Activated T-helper 1 cell treated with anti-CD3 and anti-CD28 coated beads, Interleukin-2, amount 50 U/mL, for 16 hours (primary cell): ENCODE measurements around the gene MYBPC1.

Experiments
- DNase-seq, 2 donors: peaks; one replicate each; pipeline ENCODE4 v3.0.0-alpha.2; 2020; ENCODE audit warnings: low read depth in 1 of 2, low spot score in 1 of 2

MYBPC1 gene

DNA sequence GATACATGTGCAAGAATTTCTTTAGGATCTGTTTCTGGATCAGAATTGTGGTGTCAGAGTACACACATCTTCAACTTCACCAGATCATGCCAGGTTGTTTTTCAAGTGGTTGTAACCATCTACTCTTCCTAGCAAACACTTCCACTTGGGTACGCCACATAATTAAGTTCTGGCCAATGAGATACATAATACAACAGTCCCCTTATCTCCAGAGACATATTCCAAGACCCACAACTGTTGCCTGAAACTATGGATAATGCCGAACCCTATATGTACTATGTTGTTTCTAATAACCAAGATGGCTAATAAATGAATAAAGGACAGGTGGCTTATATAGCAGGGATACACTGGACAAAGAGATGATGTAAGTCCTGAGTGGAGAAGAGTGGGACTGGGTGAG lies 100.2 kb downstream of the MYBPC1 start:
- no peak for DNase-seq

GRCh38 chr12:101695706-101696105 lies 100.9 kb downstream of the MYBPC1 start:
- DNase-seq = no peak

DNA sequence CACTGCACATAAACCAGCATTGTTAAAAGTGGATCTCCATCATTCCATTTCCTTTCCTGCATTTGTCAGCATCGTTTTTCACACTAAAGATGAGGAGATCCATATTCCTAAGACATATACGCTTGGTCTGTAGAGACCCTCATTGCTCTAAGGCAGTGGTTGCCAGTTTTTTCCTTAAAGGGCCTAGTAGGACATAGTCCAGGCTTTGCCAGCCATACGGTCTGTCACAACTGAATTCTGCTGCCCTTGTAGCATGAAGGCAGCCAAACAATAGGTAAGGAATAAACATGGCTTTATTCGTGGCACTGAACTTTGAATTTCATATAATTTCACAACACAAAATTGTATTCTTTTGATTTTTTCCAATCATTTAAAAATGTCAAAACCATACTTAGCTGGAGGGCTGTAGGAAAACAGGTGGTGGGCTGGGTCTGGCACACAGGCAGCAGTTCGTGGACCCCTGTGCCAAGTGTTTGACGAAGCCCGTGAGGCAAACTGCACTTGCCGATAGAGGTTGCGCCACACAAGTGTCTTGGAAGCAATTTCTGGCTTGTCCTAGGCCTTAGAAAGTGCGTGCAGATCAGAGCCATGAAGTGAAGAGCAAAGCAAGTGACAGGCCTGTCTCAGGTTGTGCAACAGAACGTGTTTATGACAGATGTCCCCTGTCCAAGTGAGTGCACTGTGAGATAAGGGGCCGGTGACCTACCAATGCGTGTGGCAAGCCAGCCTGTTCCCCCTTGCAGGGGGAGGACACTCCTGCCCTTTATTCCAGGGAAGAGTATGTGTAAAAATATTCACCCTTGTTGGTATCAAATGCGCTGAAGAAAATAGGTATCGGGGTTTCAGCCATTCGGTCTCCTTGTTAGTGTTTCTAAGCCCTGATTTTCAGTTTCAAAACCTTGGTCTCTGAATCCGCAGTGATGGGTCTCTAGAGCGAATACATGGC lies 101.8 kb downstream of the MYBPC1 start:
- no peak for DNase-seq

- DNase-seq = peak; percentile 25 to 41
Observed at GRCh38 chr12:101697197-101697929, 102.6 kb downstream of the MYBPC1 start, which contains the start of gene CHPT1. CHPT1 (plus strand) TSS chr12:101697640; CDS start chr12:101697862, 222 bp downstream.

GRCh38 chr12:101697930-101698799 lies 103.4 kb downstream of the MYBPC1 start:
- peak in 1 of 2 donors; percentile 13 for DNase-seq

GRCh38 chr12:101698800-101699347 lies 104.1 kb downstream of the MYBPC1 start:
- no peak for DNase-seq

DNA sequence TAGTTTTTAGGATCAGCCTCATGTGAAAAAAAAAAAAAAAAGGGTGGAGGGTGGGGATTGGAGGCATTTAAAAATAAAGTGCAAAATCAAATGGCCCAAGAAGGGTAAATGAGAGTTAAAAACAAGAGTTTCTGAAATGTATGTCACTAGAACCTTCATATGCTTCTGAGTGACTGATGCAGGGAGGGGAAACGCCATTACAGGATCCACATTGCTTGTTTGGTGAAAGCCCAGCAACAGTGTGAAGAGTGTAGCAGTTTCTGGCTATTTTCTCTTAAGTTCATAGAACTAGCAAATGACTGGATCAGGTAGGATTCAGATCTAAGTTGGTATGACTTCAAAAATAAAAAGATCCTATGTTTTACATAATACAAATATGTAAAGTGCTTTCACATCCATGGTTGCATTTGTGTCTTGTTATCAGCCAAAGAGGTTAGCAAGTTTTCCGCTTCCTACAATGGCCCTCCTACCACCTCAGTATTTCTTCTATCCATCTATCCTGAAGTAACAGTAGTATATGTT lies 105.6 kb downstream of the MYBPC1 start:
- no peak for DNase-seq

- no peak for DNase-seq
Observed at GRCh38 chr12:101703487-101703886, 108.7 kb downstream of the MYBPC1 start.

GRCh38 chr12:101706403-101706802 lies 111.6 kb downstream of the MYBPC1 start:
- no peak for DNase-seq

DNA sequence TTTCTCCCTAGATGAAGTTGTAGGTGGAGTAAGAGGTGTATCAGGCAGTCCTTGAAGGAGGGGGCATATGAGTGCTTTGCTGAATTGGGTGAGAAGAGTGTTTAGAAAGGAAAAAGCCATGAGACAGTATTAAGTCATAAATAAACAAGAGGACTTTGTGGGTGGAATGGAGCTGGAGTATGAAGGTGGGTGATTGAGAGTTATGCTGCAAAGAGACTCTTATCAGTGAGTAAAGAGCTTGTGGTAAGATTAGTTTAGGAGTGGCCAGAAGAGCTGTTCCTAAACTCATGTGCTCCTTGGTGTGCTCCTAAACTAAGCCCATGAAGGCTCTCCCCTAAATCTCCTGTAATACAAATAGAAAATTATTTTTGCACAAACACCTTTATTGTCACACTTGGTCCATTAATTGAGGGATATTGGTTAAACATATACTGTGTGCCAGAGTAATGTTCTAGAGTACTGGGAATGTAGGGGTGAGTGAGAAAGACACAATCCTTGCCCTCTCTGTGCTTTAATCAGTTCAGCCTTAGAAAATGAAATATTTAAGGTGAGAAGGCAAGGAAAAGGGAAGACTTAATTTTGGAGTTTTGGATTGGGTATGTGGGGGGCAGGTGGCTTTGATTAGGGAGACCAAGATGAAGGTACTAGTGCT lies 112.5 kb downstream of the MYBPC1 start:
- no peak for DNase-seq

GRCh38 chr12:101710288-101710687 lies 115.5 kb downstream of the MYBPC1 start:
- no peak for DNase-seq

- DNase-seq = no peak
Observed at GRCh38 chr12:101713059-101713682, 118.4 kb downstream of the MYBPC1 start.

DNA sequence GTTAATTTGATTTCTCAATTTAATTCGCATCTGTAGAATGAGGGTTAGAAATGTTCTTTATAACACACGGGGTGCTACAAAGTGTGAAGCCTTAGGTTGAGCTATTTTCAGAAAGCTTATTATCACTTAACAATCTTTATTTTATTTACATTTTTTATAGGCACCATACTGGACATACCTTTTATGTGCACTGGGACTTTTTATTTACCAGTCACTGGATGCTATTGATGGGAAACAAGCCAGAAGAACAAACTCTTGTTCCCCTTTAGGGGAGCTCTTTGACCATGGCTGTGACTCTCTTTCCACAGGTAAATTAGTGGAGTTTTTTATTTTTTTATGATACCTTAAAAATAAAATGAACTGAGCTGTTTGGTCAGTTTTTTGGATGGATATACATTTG lies 119.2 kb downstream of the MYBPC1 start:
- DNase-seq = no peak

DNA sequence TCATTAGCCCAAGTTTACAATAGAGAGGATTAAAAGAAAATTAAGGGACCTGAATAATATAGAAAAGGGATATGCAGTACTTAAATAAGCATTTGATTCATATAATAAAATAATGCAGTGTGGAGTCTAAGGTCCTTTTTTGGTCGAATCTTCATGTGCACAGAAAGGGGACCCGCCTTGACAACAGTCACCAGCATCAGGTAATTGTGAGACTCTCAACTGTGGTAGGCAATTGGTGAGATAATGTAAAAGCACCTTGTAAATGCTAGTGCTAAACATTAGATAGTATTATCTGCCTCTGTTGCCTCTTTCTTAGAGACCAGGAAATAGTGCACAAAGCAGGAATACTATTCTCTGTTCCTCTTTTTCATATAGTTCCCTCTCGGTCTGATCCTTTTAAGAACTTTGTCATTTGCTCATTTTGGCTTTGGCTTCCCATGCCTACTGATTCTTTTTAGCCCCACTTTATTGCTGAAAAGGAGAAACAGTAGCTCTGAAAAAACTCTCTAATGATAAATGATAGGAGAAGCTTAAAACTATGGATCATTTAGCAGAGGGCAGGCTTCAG lies 120.2 kb downstream of the MYBPC1 start:
- no peak for DNase-seq

GRCh38 chr12:101719566-101719965 lies 124.8 kb downstream of the MYBPC1 start:
- no peak for DNase-seq

DNA sequence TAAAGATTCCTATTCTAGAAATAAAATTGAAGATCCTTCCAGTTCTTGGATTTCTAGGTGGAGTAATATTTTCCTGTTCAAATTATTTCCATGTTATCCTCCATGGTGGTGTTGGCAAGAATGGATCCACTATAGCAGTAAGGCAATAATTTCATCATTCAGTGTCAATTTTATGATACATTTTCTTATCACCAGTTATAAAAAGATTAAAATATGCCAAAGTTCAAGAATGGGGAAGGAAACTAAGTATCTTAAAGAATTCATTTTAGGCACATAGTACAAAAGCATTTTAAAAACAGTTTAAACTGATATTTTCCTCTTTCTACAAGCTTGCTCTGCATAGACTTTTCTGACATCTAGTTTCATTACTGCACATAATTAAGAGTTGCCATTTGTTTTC lies 125.3 kb downstream of the MYBPC1 start:
- DNase-seq = no peak

DNA sequence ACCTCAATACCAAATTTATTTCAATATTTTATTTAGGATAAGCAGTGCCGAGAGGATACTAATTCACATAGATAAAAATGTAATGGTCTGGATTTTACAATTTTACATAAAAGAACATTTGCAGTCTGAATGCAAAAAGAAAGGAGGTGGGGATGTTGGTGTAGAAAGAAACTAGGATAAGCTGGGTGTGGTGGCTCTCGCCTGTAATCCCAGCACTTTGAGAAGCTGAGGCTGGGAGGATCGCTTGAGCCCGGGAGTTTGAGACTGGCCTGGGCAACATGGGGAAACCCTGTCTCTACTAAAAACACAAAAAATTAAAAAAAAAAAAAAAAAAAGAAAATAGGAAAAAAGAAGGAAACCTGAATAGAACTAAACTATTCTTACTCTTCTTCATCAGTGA lies 127.6 kb downstream of the MYBPC1 start:
- no peak for DNase-seq

DNA sequence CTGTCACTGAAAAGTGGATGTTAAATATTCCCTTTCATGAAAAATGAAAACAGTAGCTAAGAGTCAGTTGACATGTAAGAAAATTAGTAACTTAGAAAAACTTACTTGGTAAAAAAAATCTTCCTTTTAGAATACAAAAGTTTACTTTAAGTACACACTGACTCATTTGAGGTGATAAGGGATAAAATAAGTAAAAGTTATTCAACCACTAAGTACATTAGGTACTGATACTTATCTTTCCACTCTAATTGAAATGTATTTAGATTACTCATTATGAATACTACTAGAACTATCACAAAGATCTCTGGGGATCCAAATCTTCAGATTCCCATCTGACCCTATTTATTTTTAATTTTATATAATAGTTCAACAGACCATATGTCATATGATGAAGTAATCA lies 132.3 kb downstream of the MYBPC1 start:
- no peak for DNase-seq

DNA sequence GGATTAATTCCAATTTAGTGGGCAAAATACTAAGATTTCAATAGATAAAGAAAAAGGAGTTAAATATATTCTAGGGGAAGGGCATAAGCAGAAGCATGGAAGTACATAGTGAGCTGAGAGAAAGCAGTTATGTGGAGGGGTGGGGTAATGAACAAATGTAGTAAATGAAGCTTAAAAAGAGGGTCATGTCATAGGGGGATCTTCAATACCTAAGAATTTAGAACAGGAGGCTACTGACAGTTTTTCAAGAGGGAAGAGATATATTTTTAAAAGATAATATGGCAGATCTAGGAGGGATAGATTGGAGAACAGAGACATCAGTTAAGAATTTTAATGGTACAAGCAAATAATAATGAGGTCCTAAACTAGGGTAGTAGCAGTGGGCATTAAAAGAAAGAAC lies 135.1 kb downstream of the MYBPC1 start:
- DNase-seq = no peak
